NCI-H2029 (cell line): ENCODE data around the gene NVL.
"Not testable (repeated sequence)": the region's sequence is repeated elsewhere in the genome, so short reads cannot be mapped to it uniquely, and the experiment has no call there.

Experiments
- DNase-seq: peaks from one replicate; lab custom pipeline; 2025; lab: John Stamatoyannopoulos, UW

NVL gene

DNA sequence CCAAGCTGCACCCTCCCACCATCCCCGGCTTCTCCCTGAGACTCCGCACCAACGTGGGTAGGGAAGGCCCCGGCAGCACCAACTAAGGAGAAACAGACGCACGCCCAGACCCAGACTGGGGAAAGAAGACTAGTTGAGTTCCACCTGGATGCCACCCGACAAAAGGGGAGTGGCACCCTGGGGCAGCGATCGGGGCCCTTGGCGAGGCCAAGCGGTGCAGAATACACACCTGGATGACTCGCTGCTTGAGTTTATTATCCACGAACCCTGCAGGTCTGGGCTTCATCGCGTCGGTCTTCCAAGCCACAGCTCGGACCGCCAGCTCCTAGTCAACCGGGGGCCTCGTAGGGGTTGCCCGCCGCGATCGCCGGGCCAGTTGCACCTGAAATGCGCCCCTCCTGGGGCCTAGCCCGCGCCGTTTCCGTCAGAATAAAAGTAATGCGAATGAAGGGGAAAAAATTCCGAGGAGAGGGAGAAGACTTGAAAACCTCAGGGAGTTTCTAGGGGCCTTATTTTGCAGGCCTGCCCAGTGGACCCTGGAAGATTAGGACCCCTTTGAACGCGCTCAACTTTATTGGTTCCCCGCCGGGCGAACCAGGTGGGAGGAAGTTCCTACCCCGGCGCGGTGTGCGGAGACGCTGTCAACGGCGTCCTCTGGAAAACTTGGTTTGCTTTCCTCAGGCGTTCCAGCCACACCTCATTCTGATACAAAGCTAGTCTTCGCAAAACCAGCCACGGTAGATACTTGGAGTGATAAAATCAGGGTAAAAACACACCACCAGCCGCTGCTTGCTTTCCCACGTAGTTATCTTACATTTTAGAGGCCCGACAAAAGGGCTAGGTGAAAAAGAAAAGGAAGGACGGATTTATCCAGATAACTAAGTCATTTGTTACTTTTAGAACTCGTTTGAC is at the start of gene NVL:
Gene NVL (minus strand): TSS at position 331 of the 912 bp plus-strand sequence. CDS start 45 bp downstream, at position 286.
- DNase-seq: peak; percentile 85

DNA sequence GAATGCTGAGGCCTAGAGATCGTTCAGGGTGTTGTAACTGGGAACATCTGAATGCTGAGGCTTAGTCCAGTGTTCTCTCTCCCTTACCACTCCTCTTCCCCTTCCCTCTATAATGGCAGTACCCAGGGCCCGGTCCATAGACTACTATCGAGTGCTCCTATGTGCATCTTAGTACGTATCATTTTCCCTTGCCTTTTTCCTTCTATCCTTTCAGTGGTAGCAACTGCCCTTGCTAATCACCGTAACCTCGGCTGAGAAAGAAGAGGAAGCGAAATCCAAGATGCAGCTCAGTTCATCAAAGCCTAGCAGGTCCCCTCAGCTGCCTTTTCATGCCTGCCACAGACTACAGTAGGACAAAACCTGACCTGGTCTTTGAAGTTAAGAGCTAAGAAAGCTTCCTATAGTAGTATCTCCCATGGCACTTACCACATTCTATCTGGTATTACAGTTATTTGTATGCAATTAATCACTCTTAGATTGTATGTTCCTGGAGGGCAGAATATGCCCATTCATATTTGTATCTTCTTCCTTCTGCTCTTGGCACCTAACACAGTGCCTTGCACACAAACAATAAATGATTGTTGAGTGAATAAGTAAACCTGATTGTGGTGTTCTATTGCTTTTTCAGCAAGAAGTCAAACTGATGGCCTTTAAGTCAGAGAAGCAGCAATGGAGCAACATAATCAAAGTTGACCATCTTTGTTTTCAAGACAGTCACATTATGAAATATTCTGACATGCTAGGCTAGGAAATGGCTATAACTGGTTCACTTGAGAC is 49.1 kb upstream of the NVL start:
- no peak for DNase-seq

- no peak for DNase-seq
These were observed 47.7 kb upstream of the NVL start for GRCh38 chr1:224377676-224378006.

- no peak for DNase-seq
These were observed 45.1 kb upstream of the NVL start for GRCh38 chr1:224375059-224375458.

GRCh38 chr1:224373008-224373590 is 43.1 kb upstream of the NVL start:
- no peak for DNase-seq

DNA sequence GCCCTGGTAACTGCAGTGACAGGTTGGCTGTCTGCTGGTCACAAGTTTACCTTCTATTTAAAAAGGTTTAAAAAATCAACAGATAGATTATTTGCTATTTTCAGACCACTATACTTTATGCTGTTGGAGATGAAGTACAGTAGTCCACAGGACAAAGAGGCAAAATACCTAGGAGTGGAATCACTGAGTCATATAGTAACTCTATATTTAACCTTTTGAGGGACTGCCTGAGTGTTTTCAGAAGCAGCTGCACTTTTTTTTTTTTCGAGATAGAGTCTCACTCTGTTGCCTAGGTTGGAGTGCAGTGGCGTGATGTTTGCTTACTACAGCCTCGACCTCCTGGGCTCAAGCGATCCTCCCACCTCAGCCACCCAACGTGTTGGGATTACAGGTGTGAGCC is 38.4 kb upstream of the NVL start:
- DNase-seq: no peak

- DNase-seq: no peak
These were observed 29.2 kb upstream of the NVL start for GRCh38 chr1:224359207-224359606.

DNA sequence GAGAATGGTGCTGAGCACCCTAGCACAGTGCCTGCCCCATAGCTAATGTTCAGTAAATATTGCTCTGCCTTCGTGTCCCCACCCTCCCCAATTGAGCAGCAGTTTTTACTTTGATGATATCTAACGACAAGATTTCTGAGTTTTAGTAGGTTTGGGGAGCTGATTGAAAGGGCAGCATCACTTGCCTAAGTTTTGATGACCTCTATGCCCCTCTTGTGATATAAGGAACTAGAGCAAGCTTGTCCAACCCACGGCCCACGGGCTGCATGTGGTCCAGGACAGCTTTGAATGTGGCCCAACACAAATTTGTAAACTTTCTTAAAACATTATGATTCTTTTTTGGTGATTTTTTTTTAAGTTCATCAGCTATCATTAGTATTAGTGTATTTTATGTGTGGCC is 28.3 kb upstream of the NVL start:
- no peak for DNase-seq

- DNase-seq: no peak
These were observed 27.7 kb upstream of the NVL start for GRCh38 chr1:224357626-224358124.

DNA sequence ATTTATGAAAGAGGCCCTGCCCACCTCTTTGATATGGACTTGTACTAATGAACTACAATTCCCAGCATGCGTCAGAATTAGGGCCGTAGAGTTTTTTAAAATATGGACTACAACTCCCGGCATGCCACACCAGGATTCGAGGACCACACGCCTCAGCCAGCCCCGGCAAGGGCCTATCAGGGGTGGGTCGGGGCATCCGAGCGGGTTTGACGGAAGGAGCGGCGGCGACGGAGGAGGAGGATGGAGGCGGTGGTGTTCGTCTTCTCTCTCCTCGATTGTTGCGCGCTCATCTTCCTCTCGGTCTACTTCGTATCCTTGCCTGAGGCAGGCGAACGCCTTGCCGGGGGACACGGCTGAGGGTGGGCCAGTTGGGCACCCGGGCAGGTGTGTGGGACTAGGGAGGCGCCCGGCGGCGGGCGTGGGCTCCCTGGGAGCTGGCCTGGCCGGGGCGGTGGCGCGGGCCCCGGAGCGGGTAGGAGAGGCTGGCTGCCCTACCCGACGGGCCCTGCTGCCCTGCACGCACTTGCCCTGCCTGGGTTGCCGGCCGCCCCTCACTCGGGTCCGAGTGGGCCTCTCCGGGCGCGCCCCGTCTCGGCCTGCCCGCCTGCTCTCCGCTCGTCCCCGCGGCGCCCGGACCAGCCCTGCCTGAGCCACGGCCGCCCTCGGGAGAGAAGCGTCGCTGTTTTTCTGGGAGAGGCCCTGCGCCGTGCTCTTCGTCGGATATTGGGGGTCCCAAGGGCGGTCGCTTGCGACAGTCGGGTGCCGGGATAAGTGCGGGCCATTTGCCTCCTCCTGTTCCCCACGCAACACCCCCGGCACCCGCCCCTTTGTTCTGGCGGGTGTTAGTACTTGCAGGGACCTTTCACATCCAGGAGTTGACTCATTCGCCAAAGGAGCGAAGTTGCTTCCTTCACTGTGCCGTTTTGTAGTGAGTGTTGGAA is 27.0 kb upstream of the NVL start, which contains the start of gene CNIH4:
Gene CNIH4 (plus strand): TSS at position 195 of the 941 bp plus-strand sequence. CDS start 46 bp downstream, at position 241.
- peak; percentile 87 for DNase-seq

- DNase-seq: no peak
These were observed 24.3 kb upstream of the NVL start for GRCh38 chr1:224353975-224354925.

DNA sequence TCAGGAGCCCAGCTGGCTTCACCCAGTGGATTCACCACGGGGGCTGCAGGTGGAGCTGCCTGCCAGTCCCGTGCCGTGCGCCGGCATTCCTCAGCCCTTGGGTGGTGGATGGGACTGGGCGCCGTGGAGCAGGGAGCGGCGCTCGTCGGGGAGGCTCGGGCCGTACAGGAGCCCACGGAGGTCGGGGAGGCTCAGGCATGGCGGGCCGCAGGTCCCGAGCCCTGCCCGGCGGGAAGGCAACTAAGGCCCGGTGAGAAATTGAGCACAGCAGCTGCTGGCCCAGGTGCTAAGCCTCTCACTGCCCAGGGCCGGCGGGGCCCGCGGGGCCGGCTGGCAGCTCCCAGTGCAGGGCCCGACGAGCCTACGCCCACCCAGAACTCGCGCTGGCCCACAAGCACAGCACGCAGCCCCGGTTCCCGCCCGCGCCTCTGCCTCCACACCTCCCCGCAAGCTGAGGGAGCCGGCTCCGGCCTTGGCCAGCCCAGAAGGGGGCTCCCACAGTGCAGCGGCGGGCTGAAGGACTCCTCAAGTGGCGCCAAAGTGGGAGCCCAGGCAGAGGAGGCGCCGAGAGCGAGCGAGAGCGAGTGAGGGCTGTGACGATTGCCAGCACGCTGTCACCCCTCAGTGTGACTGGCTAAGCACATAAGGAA is 22.6 kb upstream of the NVL start:
- not testable (repeated sequence) for DNase-seq

DNA sequence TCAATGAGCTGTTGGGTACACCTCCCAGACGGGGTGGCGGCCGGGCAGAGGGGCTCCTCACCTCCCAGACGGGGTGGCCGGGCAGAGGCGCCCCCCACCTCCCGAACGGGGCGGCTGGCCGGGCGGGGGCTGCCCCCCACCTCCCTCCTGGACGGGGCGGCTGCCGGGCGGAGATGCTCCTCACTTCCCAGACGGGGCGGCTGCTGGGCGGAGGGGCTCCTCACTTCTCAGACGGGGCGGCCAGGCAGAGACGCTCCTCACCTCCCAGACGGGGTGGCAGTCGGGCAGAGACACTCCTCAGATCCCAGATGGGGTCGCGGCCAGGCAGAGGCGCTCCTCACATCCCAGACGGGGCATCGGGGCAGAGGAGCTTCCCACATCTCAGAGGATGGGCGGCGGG is 19.7 kb upstream of the NVL start:
- DNase-seq: not testable (repeated sequence)

DNA sequence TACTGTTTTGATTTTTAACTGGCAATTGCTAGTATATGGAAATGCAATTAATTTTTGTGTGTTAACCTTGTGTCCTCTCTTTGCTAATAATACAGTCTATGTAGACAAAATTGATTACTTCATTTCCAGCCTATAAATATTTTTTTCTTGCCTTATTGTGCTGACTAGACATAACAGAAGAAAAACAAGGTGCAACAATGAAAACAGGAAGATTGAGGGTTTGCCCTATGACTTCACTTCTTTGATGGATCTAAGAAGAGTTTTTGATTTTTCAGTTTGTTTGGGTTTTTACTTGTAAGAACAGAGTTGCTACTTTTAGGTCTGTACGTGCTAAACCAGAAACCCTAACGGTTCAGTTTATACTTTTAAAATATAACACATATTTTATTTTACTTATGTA is 18.2 kb upstream of the NVL start:
- no peak for DNase-seq

DNA sequence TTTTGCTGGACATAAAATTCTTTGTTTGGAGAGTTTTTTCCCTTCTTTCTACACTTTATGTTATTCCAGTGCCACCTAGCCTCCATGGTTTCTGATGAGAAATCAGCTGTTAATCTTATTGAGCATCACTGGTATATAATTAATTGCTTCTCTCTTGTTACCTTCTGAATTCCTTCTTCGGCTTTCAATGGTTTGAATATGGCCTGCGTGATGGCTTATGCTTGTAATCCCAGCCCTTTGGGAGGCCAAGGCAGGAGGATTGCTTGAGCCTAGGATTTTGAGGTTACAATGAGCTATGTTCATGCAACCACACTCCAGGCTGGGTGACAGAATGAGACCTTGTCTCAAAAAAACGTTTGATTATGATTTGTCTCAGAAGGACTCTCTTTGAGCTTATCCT is 13.7 kb upstream of the NVL start:
- DNase-seq: no peak

- DNase-seq: not testable (repeated sequence)
These were observed 10.7 kb upstream of the NVL start for GRCh38 chr1:224340453-224341384.

DNA sequence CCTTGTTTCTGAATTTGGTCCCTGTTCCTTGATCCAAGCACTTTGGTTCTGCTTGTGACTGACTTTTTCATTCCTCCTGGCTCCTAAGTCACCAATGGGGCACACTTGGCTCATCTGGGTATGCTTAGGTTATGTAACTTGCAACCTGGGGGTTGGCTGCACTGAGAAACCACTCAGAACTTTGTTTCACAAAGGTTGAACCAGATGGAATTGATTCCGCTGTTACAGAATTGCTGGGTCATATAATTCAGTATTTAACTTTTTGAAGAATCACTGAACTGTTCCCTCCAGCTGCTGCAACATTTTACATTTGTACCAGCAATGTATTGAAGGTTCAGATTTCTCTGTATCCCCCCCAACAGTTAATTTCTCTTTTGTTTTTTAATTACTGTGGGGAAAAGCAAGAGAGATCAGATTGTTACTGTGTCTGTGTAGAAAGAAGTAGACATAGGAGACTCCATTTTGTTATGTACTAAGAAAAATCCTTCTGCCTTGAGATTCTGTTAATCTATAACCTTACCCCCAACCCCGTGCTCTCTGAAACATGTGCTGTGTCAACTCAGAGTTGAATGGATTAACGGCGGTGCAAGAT is 9.6 kb upstream of the NVL start:
- no peak for DNase-seq
